Measurements from ENCODE around the gene MYOZ2. TPM values are rescaled to one million over a fixed set of nuclear protein-coding genes. Genes with fewer than 3 reads are reported as not detected.
"Not testable (repeated sequence)": the region's sequence is repeated elsewhere in the genome, so short reads cannot be mapped to it uniquely, and the experiment has no call there.

MYOZ2 gene
- total RNA-seq, 1 experiment from 2014 or later = not detected

GRCh38 chr4:119116925-119117900 is 18.4 kb upstream of the MYOZ2 start:
- in situ Hi-C loops (cut with HindIII; ENCODE audit: low pct_unique_long_range_greater_than_20kb, low sequenced_read_pairs) = no loop called here
- no peak for DNase-seq (ENCODE audit: low read depth)

- in situ Hi-C loops (cut with HindIII; ENCODE audit: low pct_unique_long_range_greater_than_20kb, low sequenced_read_pairs) = no loop called here
- DNase-seq (ENCODE audit: low read depth) = no peak
Observed at GRCh38 chr4:119118397-119118796, 17.2 kb upstream of the MYOZ2 start.

DNA sequence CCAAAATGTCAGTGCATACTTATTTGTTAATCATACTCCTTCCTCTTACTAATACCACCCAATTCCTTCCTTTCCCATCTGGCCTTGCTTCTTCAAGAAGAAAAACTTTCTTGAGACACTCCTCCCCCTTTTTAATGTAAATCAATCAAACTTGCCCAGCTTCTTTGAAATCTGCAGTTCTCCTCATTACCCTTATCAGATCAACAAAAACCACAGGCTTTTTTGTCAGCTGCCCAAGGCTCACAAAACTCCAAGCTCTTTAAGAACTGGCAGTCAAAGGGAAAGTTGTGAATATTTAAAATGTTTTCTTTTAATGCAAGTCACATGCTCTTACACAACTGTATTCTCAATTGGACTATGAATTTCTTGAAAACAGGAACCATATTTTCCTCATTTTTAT is 11.3 kb upstream of the MYOZ2 start:
- DNase-seq (ENCODE audit: low read depth) = no peak
- in situ Hi-C loops (cut with HindIII; ENCODE audit: low pct_unique_long_range_greater_than_20kb, low sequenced_read_pairs) = no loop called here

- in situ Hi-C loops (cut with HindIII; ENCODE audit: low pct_unique_long_range_greater_than_20kb, low sequenced_read_pairs) = no loop called here
- no peak for DNase-seq (ENCODE audit: low read depth)
Observed at GRCh38 chr4:119125931-119126330, 9.7 kb upstream of the MYOZ2 start.

- DNase-seq (ENCODE audit: low read depth) = no peak
- in situ Hi-C loops (cut with HindIII; ENCODE audit: low pct_unique_long_range_greater_than_20kb, low sequenced_read_pairs) = no loop called here
Observed at GRCh38 chr4:119128148-119128547, 7.5 kb upstream of the MYOZ2 start.

- DNase-seq (ENCODE audit: low read depth) = no peak
- in situ Hi-C loops (cut with HindIII; ENCODE audit: low pct_unique_long_range_greater_than_20kb, low sequenced_read_pairs) = no loop called here
Observed at GRCh38 chr4:119130365-119131065, 5.1 kb upstream of the MYOZ2 start.

- no peak for DNase-seq (ENCODE audit: low read depth)
- in situ Hi-C loops (cut with HindIII; ENCODE audit: low pct_unique_long_range_greater_than_20kb, low sequenced_read_pairs) = no loop called here
Observed at GRCh38 chr4:119131164-119131563, 4.5 kb upstream of the MYOZ2 start.

DNA sequence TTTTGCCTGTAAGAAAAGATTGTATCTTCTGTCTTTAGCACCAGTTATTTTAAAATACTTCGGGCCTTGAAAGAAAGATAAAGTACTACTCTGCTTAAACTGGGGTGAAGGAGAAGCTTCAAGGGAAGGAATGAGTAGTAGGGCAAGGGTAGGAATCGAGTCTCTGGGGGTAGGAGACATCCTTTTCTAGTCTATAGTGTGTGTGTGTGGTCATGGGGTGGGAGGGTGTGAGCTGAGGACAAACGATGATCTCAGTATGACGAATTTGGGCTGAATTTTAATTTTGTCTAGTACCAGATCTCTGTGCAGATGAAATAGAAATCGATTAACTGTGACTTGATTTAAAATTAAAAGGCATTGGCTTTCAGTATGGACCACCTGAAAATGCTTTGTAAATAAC is 3.3 kb upstream of the MYOZ2 start:
- no peak for DNase-seq (ENCODE audit: low read depth)

DNA sequence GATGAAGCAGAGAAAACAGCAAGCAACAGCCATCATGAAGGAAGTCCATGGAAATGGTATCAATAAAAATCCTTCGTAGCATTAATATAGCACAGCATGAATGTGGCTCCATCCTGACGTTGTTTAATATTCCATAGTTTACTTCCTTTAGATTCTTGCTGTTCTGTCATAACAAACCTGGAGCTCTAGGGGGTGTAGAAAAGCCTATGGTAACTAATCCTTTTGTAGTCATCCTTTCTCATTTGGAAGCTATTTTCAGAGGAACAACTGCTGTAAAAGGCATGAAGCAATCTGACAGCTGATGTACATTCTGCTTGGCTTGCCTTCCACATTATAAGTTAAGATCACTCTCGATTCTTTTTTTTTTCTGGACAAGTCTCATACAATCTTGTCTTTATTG is 914 bp downstream of the MYOZ2 start:
- in situ Hi-C loops (cut with HindIII; ENCODE audit: low pct_unique_long_range_greater_than_20kb, low sequenced_read_pairs) = no loop called here
- DNase-seq (ENCODE audit: low read depth) = no peak

More for the DNA sequence above, 3.3 kb upstream of the MYOZ2 start:
- in situ Hi-C loops (cut with HindIII; ENCODE audit: low pct_unique_long_range_greater_than_20kb, low sequenced_read_pairs) = no loop called here

DNA sequence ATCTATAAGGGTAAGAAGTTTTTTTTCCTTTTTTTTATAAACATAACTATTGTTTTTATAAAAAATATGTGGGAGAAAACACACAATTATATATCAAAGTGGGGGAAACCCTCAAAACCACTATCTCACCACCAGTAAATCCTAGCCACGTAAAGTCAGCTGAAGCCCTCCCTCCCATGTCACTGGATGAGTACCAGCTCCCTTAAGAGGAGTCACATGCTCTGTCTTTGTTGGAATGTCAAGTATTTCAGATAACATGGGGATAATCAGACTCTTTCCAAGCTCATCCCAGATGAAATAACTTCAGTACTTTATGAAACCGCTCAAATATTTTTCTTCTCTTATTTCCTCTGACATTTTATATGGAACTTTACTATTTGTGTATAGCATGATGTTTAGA is 2.4 kb downstream of the MYOZ2 start:
- no peak for DNase-seq (ENCODE audit: low read depth)
- in situ Hi-C loops (cut with HindIII; ENCODE audit: low pct_unique_long_range_greater_than_20kb, low sequenced_read_pairs) = no loop called here

DNA sequence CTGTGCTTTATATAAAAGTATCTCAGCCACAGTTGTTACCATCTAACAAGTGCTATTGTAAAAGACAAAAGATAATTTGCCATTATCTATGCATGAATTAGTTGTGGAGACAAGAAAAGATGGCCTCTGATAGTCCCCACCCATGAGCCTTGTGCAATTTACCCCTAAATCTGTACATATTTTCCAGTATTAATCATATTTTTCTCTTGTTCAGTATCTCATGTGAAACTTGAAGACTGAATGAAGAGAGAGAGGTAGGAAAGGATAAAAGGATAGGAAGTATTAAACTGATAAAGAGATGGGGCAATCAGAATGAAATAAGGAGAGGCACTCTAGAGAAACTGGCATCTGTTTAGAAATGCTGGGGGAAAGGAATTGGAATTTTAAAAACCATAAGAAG is 3.7 kb downstream of the MYOZ2 start:
- no peak for DNase-seq (ENCODE audit: low read depth)
- in situ Hi-C loops (cut with HindIII; ENCODE audit: low pct_unique_long_range_greater_than_20kb, low sequenced_read_pairs) = no loop called here

DNA sequence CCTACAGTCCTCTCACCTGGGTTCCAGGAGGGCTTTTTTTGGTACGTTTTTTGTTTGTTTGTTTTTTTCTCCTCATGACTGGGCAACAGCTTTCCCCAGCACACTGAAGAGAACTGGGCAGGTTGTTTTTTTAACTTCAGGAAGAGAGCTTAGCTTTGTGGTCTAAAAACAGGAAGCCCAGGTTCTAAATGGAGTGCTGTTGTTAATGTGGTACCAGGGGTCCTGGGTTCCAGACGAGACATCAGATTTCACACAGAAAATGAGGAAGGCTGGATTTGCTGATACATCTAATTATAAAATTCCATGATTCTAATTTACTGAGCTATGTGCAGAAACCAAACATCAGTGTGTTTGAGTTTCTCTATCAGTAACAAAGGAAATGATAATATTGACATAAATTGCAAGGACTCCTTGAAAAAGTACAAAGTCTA is 4.2 kb downstream of the MYOZ2 start:
- no peak for DNase-seq (ENCODE audit: low read depth)
- in situ Hi-C loops (cut with HindIII; ENCODE audit: low pct_unique_long_range_greater_than_20kb, low sequenced_read_pairs) = no loop called here

GRCh38 chr4:119141283-119141682 is 5.7 kb downstream of the MYOZ2 start:
- in situ Hi-C loops (cut with HindIII; ENCODE audit: low pct_unique_long_range_greater_than_20kb, low sequenced_read_pairs); DNase-seq (ENCODE audit: low read depth): not testable (repeated sequence)

GRCh38 chr4:119142833-119143232 is 7.2 kb downstream of the MYOZ2 start:
- in situ Hi-C loops (cut with HindIII; ENCODE audit: low pct_unique_long_range_greater_than_20kb, low sequenced_read_pairs) = no loop called here
- no peak for DNase-seq (ENCODE audit: low read depth)

DNA sequence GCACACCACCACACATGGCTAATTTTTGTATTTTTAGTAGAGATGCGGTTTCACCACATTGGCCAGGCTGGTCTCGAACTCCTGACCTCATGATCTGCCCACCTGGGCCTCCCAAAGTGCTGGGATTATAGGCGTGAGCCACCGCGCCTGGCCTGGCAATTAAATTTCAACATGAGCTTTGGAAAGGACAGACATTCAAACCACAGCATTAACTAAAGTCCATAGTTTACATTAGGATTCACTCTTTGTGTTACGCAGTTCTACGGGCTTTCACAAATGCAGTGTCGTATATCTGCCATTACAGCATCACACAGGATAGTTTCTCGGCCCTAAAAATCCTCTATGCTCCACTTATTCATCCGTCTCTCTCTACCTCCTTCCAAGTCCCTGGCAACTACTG is 7.7 kb downstream of the MYOZ2 start:
- in situ Hi-C loops (cut with HindIII; ENCODE audit: low pct_unique_long_range_greater_than_20kb, low sequenced_read_pairs); DNase-seq (ENCODE audit: low read depth): not testable (repeated sequence)

GRCh38 chr4:119149110-119149509 is 13.5 kb downstream of the MYOZ2 start:
- in situ Hi-C loops (cut with HindIII; ENCODE audit: low pct_unique_long_range_greater_than_20kb, low sequenced_read_pairs) = no loop called here
- no peak for DNase-seq (ENCODE audit: low read depth)

DNA sequence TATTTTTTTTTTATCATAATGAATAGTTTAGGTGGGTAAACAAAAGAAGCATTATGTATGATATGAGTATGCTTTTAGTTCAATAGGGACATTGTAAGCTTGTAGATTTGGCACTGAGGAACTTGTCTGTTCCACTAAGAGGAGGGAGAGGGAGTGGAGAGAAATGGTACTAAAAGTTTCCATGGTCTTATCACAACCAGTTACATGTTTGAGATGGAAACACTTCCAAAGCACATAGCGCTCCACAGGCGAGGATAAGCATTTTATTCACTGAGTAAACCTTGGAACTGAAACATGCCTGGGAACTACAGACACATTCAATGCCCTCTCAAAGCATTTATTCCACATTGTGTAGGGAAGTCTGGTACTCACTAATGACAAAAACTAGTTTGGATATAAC is 15.5 kb downstream of the MYOZ2 start:
- DNase-seq (ENCODE audit: low read depth) = no peak
- in situ Hi-C loops (cut with HindIII; ENCODE audit: low pct_unique_long_range_greater_than_20kb, low sequenced_read_pairs) = no loop called here

DNA sequence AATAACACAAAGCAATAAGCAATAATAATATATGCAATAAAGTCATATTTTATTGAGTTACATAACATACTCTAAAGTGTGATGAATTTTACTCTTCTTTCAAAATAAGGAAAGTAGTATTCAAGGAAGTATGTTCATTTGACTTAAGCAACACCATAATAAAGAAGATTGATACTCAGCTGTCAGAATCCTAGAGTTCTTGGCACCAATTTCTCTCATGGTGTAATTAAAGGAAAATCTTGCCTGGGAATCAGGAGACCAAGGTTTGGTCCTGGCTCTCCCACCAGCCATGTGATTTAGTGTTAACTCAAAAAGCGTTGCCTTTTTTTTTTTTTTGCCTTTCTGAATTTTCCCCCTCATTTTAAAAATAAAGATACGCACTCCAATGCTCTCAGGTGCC is 17.1 kb downstream of the MYOZ2 start:
- no peak for DNase-seq (ENCODE audit: low read depth)
- in situ Hi-C loops (cut with HindIII; ENCODE audit: low pct_unique_long_range_greater_than_20kb, low sequenced_read_pairs) = no loop called here

DNA sequence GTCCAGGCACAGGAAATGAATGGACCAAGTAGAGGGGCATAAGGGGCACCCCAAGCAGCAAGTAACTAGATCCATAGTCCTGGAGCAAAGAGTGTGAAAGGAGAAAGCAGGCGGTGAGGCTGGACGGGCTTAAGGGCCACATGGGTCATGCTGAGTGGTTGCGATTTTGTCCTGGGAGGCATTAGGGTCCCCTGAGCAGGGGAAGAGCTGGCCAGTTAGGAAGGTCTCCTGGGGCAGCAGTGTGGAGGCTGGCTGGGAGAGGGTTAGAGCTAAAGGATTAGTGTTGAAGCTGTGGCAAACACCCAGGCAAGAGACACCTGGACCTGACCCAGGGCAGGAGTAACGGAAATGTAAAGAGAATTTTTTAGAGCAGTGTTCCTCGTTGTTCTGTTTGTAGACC is 26.5 kb downstream of the MYOZ2 start:
- DNase-seq (ENCODE audit: low read depth) = no peak
- in situ Hi-C loops (cut with HindIII; ENCODE audit: low pct_unique_long_range_greater_than_20kb, low sequenced_read_pairs) = no loop called here
